Pancreas (tissue), 10 donors: ENCODE data around the gene ACOT2. TPM values are rescaled to one million over a fixed set of nuclear protein-coding genes. Genes with fewer than 3 reads are reported as not detected.
A peak's percentile ranks its signal among the peaks of the same experiment; 100 is the strongest.
"Not testable (repeated sequence)": the region's sequence is repeated elsewhere in the genome, so short reads cannot be mapped to it uniquely, and the experiment has no call there.

ENCODE experiments used
- ATAC-seq, 4 donors: fragments of 200-7000 bp; cut with Tn5 transposase; one replicate each; pipeline versions ENCODE4 v1.8.0 to v1.9.1; 2020; ENCODE audit warnings: mild to moderate bottlenecking in 4 of 4, moderate library complexity in 4 of 4
- DNase-seq, 6 donors: peaks; one replicate each; pipeline ENCODE4 v3.0.0-alpha.2; 2020
- FAIRE-seq: peaks from 2 replicates; lab custom pipeline; 2012; peaks lifted over from hg19 to GRCh38; lab: Jason Lieb, UNC
- H3K27ac ChIP-seq, 4 donors: fragments of 200-600 bp; sonication (generic); 1 replicate in 3 of 4; 2 replicates in 1 of 4; pipeline versions ENCODE4 v1.5.0 to v1.8.0; 2020
- H3K27me3 ChIP-seq, 4 donors: fragments of 200-600 bp; one replicate each; pipeline ENCODE4 v1.8.0; 2021
- H3K36me3 ChIP-seq, 3 donors: fragments of 200-600 bp; sonication (generic) in 1 of 3; one replicate each; pipeline versions ENCODE4 v1.5.0 to v1.8.0; 2020 to 2021
- H3K4me1 ChIP-seq, 3 donors: fragments of 200-600 bp; one replicate each; pipeline ENCODE4 v1.8.0; 2021
- H3K4me3 ChIP-seq, 4 donors: fragments of 200-600 bp; sonication (generic) in 2 of 4; one replicate each; pipeline versions ENCODE4 v1.5.0 to v1.8.0; 2020 to 2021
- H3K9me3 ChIP-seq, 4 donors: fragments of 200-600 bp; one replicate each; pipeline ENCODE4 v1.8.0; 2021
- CTCF ChIP-seq, 4 donors: fragments of 200-600 bp; sonication (generic) in 3 of 4; IDR thresholded peaks; one replicate each; pipeline versions ENCODE4 v1.5.0 to v1.8.0; 2021; ENCODE audit warnings: antibody characterized with exemption in 4 of 4
- WGBS, 2 donors: extraction: QIAGEN DNeasy Blood & Tissue Kit; methylation state at CpG; one replicate each; pipeline ENCODE4 v1.1.7; 2013; 5-methylcytosine and 5-hydroxymethylcytosine counted together
- intact Hi-C, 3 donors: fragments of 100-400 bp; cut with DNase I; formaldehyde crosslinking; loops; one replicate each; pipeline versions ENCODE4 v1.11.1 to v1.14.2; 2022
- polyA plus RNA-seq, 2 donors: library from polyadenylated mRNA; stranded (reverse); fragments of 200-250 nt; gene quantifications; one replicate each; pipeline ENCODE4 v1.2.3, GENCODE V29; 2013
- total RNA-seq, 6 donors: library from RNA; stranded (reverse); fragmentation: NEBNext Ultra II Directional in 4 of 6; extraction: Animal tissue kit (Norgen Biotek cat#: 25700) in 4 of 6; gene quantifications; one replicate each; pipeline versions ENCODE4 v1.2.1 to v1.2.4, GENCODE V29; 2021 to 2023
- donor health status: healthy with polysubstance abuse.
- donor health status: DM: no; HTN: no; CAD: no; lungs with moderate emphysema.
- donor health status: DM: no; HTN: no; CAD: no.
- donor health status: control.
- donor health status: control.
- donor health status: Bipolar disorder and iron deficiency.
- donor health status: DM: yes; HTN: yes; CAD: no.
- donor health status: DM: no; HTN: no; CAD: no.
- donor health status: DM: no; HTN: no; CAD: no.
- donor health status: DM: yes; HTN: yes; CAD: no.

ACOT2 gene
- total and polyA plus RNA-seq, 8 donors: 4.4 to 12.8 (median 9.7) TPM

DNA sequence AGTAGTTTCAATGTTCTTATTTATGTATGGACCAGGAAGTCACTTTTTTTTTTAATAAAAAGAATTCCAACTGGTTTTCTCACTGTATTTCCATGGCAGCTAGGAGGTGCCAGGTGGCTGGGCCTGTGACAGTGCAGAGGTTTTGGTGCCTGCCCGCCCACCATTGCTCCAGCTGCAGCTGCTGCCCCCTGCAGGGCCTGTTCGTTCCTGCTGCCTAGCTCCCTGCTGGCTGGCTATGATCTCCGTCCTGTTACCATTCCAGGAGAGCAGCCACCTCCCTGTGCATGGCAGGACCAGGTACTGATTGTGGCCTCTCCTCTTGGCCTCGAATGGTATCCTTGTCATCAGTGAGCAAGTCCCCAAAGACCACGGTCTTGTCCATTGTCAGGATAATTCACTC is 30.0 kb upstream of the ACOT2 start:
- intact Hi-C loops, H3K36me3 ChIP-seq, H3K4me1 ChIP-seq, H3K9me3 ChIP-seq, H3K27me3 ChIP-seq, H3K27ac ChIP-seq, H3K4me3 ChIP-seq, FAIRE-seq: not testable (repeated sequence)
- WGBS, 2 donors: 14 to 21% methylated on average over 5 of the region's 5 CpGs
- TF ChIP-seq CTCF (IDR thresholded peaks at IDR 0.05): peak in 3 of 4 donors; percentile 22 to 52 (median 45)
- DNase-seq (peak in 4 of 6 donors; percentile 52 to 66 (median 58)), ATAC-seq (peak; percentile 73 to 88 (median 84))

DNA sequence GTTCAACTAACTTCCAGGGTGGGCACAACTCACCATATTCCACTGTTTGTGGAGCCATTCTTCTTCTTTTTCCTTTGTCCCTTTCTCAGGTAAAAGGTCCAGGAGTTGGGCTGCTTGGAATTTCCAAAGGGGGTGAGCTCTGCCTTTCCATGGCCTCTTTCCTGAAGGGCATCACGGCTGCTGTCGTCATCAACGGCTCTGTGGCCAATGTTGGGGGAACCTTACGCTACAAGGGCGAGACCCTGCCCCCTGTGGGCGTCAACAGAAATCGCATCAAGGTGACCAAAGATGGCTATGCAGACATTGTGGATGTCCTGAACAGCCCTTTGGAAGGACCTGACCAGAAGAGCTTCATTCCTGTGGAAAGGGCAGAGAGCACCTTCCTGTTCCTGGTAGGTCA is 26.1 kb upstream of the ACOT2 start:
- DNase-seq, H3K4me3 ChIP-seq, FAIRE-seq, intact Hi-C loops, H3K27ac ChIP-seq, ATAC-seq, H3K36me3 ChIP-seq, H3K9me3 ChIP-seq, H3K4me1 ChIP-seq, H3K27me3 ChIP-seq: not testable (repeated sequence)
- 85 to 86% methylated on average over 5 to 7 of the region's 7 CpGs for WGBS, 2 donors

DNA sequence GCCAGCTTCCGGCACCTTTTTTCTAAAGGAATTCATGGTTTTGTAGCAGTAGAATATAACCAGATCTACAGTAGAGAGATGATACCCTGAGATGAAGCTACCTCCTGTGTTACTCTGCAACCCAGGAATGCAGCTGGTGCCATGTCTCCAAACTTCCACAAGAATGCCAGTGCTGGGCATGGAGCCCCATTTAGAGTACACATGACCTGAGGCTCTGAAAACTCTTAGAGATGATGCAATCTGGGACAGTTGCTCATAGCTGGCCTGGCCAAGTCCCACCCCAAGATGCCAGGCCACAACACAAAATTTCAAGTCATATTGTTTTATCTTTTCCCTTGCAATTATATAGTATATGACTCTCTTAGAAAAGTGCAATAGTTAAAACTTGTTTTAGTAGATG is 23.7 kb upstream of the ACOT2 start:
- H3K4me3 ChIP-seq, intact Hi-C loops, DNase-seq, H3K27me3 ChIP-seq, H3K36me3 ChIP-seq, H3K27ac ChIP-seq, FAIRE-seq, ATAC-seq, H3K4me1 ChIP-seq, H3K9me3 ChIP-seq: not testable (repeated sequence)
- 100% methylated on average over 1 of the region's 1 CpG; no CpG with 5 or more reads in 1 of the 2 donors for WGBS, 2 donors

DNA sequence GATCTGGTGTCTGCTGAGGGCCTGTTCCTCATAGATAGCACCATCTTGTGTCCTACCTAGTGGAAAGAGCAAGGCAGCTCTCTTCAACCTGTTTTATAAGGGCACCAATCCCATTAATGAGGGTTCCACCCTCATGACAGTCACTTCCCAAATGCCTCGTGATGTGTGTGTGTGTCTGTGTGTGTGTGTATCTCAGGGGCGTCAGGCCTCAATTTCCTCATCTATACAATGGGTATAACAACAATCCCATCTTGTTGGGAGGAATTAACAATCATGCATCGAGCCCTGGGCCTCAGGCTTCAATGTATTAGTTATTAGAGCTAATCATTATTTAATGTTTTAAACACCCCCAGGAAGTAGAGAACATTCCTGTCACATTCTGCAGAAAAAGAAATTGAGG is 19.9 kb upstream of the ACOT2 start:
- intact Hi-C loops: not testable (repeated sequence)
- WGBS, 2 donors: 93 to 94% methylated on average over 3 of the region's 3 CpGs

DNA sequence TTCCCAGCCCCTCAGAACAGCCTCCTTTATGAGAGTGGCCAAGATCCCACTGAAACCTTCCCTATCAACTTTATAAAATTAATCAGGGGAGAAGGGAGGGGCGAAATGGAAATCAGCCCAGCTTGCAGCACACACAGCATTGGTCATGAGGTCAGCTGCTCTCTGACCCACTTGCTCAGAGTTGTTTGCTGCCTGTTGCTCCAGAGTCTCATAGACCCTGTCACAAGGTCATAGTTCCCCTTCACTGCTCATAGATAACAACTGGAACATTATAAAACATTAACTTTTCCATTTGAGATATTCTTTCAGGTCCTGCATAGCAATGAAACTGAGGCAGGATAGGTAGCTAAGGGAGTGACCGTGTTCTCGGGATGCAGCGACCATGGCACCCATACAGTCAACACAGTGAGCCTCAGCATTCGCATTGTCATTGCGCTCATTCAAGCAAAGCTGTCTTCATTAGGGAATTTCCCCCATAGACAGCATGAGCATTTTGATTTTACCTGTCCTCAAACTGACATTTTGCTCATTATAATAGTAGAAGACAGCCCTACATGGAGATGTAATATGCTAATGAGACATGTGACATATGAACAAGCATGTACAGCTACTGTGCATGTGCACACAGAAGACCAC is 19.0 kb upstream of the ACOT2 start:
- WGBS, 2 donors: 95 to 99% methylated on average over 4 to 5 of the region's 6 CpGs
- H3K36me3 ChIP-seq, H3K27me3 ChIP-seq, FAIRE-seq, H3K27ac ChIP-seq, H3K4me3 ChIP-seq, DNase-seq, H3K9me3 ChIP-seq, H3K4me1 ChIP-seq: not testable (repeated sequence)
- intact Hi-C loops: loop anchor here in 1 of 3 donors (5.0 kb wide), 1 partner anchor 37 kb away; no protein-coding TSS in a partner anchor
- ATAC-seq: peak in 2 of 4 donors; percentile 38 to 76

More for the DNA sequence above, 19.9 kb upstream of the ACOT2 start:
- H3K4me1 ChIP-seq, H3K4me3 ChIP-seq, H3K36me3 ChIP-seq, DNase-seq, FAIRE-seq, H3K27me3 ChIP-seq, H3K9me3 ChIP-seq, ATAC-seq, H3K27ac ChIP-seq: not testable (repeated sequence)

DNA sequence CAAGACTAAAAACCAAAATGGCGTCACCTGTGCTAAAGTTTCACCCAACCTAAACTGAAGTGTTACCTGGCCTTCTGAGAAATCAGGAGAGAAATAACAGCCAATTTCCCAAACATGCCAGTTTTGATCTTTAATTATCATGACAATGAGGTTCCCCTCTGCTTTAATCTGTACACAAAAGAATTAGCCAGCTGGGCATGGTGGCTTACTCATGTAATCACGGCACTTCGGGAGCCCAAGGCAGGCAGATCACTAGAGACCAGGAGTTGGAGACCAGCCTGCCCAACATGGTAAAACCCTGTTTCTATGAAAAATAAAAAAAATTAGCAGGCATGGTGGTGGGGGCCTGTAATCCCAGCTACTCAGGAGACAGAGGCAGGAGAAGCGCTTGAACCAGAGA is 15.2 kb upstream of the ACOT2 start:
- no peak overlapping the region for H3K4me3 ChIP-seq
- intact Hi-C loops: loop anchor here in 1 of 3 donors (5.0 kb wide), 1 partner anchor 33 kb away; no protein-coding TSS in a partner anchor
- no peaks in the 10 kb centered on the region for H3K27me3 ChIP-seq
- H3K4me1 ChIP-seq: no peaks in the 10 kb centered on the region
- no peak for TF ChIP-seq CTCF (IDR thresholded peaks at IDR 0.05)
- ATAC-seq: no peak
- 98 to 100% methylated on average over 4 of the region's 4 CpGs for WGBS, 2 donors
- no peaks in the 10 kb centered on the region for H3K36me3 ChIP-seq
- H3K27ac ChIP-seq: no peak overlapping the region
- no peaks in the 10 kb centered on the region for H3K9me3 ChIP-seq
- FAIRE-seq: no peak
- no peak for DNase-seq

DNA sequence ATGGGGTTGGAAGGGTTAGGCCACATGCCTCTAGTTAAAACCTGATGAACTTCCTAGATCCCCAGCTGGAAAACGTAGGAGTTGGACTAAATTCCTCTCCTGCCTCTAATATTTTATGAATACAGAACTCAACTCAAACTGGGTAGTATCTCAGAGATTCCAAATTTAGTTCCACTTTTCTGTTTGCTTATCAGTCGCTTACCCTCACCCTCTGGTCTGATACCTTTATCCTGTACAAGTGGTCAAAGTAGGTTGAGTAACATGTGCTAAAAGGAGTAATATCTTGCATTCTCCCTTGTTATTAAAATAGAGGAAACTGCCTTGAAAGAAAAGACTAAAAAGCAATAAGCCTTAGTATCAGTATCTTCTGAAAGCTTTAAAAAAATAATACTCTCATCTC is 11.8 kb upstream of the ACOT2 start:
- H3K4me3 ChIP-seq, FAIRE-seq, H3K4me1 ChIP-seq, ATAC-seq, intact Hi-C loops, DNase-seq, H3K9me3 ChIP-seq, H3K27ac ChIP-seq, H3K27me3 ChIP-seq, H3K36me3 ChIP-seq: not testable (repeated sequence)
- 49 to 61% methylated on average over 2 of the region's 2 CpGs for WGBS, 2 donors

DNA sequence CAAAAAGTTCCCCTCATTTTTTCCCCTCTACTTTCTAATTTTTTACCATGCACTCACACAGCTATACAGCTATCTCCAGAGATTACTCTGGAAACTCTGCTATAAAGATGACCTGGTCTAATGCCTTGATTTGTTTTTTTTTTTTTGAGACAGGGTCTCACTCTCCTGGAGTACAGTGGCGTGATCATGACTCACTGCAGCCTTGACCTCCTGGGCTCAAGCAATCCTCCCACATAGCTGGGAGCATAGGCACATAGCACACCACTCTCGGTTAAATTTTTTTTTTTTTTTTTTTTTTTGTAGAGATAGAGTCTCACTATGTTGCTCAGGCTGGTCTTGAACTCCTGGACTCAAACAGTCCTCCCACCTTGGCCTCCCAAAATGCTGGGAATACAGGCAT is 10.8 kb upstream of the ACOT2 start:
- DNase-seq, FAIRE-seq, ATAC-seq, H3K9me3 ChIP-seq, intact Hi-C loops, H3K36me3 ChIP-seq, H3K4me1 ChIP-seq, H3K27ac ChIP-seq, H3K27me3 ChIP-seq, H3K4me3 ChIP-seq: not testable (repeated sequence)
- WGBS, 2 donors: 93 to 100% methylated on average over 1 of the region's 2 CpGs

DNA sequence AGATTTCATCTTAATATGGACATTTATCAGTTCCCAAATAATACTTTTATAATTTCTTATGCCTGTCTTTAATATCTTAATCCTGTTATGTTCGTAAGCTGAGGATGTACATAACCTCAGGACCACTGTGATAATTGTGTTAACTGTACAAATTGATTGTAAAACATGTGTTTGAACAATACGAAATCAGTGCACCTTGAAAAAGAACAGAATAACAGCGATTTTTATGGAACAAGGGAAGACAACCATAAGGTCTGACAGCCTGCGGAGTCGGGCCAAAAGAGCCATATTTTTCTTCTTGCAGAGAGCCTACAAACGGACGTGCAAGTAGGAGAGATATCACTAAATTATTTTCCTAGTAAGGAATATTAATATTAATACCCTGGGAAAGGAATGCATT is 6.8 kb upstream of the ACOT2 start:
- 92 to 93% methylated on average over 7 of the region's 7 CpGs for WGBS, 2 donors
- H3K4me1 ChIP-seq, intact Hi-C loops, FAIRE-seq, H3K27ac ChIP-seq, H3K36me3 ChIP-seq, H3K27me3 ChIP-seq, DNase-seq, ATAC-seq, H3K9me3 ChIP-seq, H3K4me3 ChIP-seq: not testable (repeated sequence)

DNA sequence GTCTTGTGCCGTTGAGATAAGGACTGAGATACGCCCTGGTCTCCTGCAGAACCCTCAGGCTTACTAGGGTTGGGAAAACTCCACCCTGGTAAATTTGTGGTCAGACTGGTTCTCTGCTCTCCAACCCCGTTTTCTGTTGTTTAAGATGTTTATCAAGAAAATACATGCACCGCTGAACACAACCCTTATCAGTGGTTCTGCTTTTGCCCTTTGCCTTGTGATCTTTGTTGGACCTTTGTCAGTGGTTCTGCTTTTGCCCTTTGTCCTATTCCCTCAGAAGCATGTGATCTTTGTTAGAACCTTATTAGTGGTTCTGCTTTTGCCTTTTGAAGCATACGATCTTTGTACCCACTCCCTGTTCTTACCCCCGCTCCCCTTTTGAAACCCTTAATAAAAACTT is 6.3 kb upstream of the ACOT2 start:
- WGBS, 2 donors: 81 to 83% methylated on average over 6 of the region's 6 CpGs
- H3K27me3 ChIP-seq, ATAC-seq, DNase-seq, H3K27ac ChIP-seq, H3K36me3 ChIP-seq, intact Hi-C loops, FAIRE-seq, H3K9me3 ChIP-seq, H3K4me3 ChIP-seq, H3K4me1 ChIP-seq: not testable (repeated sequence)
